K562 (cell line): ENCODE results near the gene MAST3. TPM values are rescaled to one million over a fixed set of nuclear protein-coding genes. Genes with fewer than 3 reads are reported as not detected.

Experiments used
- BACH1 ChIP-seq: fragments of 200-800 bp; sonication (Bioruptor generic); IDR thresholded peaks from 2 replicates; pipeline ENCODE4 v1.6.1; 2016; ENCODE audit warnings: missing genetic modification characterization, missing compliant biosample characterization
- BHLHE40 ChIP-seq: IDR thresholded peaks from 2 replicates; pipeline ENCODE4 v1.6.1; 2011; ENCODE audit warnings: low read length, improper control_type of control experiment
- MYNN ChIP-seq, 2 experiments: sonication (generic); formaldehyde crosslinking in 1 of 2; IDR thresholded peaks; 2 replicates each; pipeline versions ENCODE4 v1.5.0 to v1.6.1; 2016 to 2020; ENCODE audit warnings: antibody characterized with exemption in 1 of 2, missing genetic modification reagents in 1 of 2
- POLR2G ChIP-seq: fragments of 200-400 bp; formaldehyde crosslinking; IDR thresholded peaks from 2 replicates; pipeline ENCODE4 v1.6.1; 2017; ENCODE audit warnings: low read depth, mild to moderate bottlenecking, antibody characterized with exemption, low read length, moderate library complexity
- SIX5 ChIP-seq, 2 experiments: IDR thresholded peaks; 2 replicates each; pipeline ENCODE4 v1.6.1; 2011; ENCODE audit warnings: low read length in 2 of 2, borderline replicate concordance in 1 of 2, low read depth in 1 of 2, mild to moderate bottlenecking in 1 of 2, moderate library complexity in 1 of 2; ENCODE audit not compliant: insufficient read depth in 1 of 2
- STAT5A ChIP-seq: IDR thresholded peaks from 2 replicates; pipeline ENCODE4 v1.6.1; 2012; ENCODE audit warnings: low read length, inconsistent platforms, borderline replicate concordance
- TBP ChIP-seq: optimal IDR thresholded peaks from 2 replicates; pipeline ENCODE3; 2011; ENCODE audit warnings: low read depth, low read length, improper control_type of control experiment
- TRIM24 ChIP-seq, 2 experiments: fragments of 450-650 bp; IDR thresholded peaks; 2 replicates each; pipeline ENCODE4 v1.6.1; 2016
- WHSC1 ChIP-seq: IDR thresholded peaks from one replicate; pipeline ENCODE4 v1.6.1; 2012; ENCODE audit warnings: low read length, control low read depth, inconsistent platforms
- ZFX ChIP-seq: sonication (generic); formaldehyde crosslinking; IDR thresholded peaks from 2 replicates; pipeline ENCODE4 v1.8.0; 2022; ENCODE audit warnings: mild to moderate bottlenecking, missing genetic modification reagents, moderate library complexity
- ZZZ3 ChIP-seq: fragments of 450-650 bp; IDR thresholded peaks from 2 replicates; pipeline ENCODE4 v1.6.1; 2016; ENCODE audit warnings: antibody characterized with exemption, mild to moderate bottlenecking, moderate library complexity
- polyA plus RNA-seq, 8 experiments: library from polyadenylated mRNA; depleted of rRNA in 4 of 8; stranded (reverse) in 5 of 8; unstranded in 3 of 8; fragments of >200 nt; fragmentation: Nextera tagmentation in 2 of 8; fragmentation: Illumina TruSeq in 1 of 8; extraction: Ambion mirVana in 2 of 8; extraction: Trizol in 1 of 8; gene quantifications; 2 replicates each; pipeline versions ENCODE4 v1.2.1 to v1.2.3, GENCODE V29; 2011 to 2014; ENCODE audit warnings: inconsistent platforms in 1 of 8, missing spikeins in 1 of 8
- total RNA-seq, 7 experiments: library from RNA; depleted of rRNA in 6 of 7; stranded (reverse); fragments of >200 nt in 6 of 7; fragmentation: Illumina TruSeq in 2 of 7; extraction: Trizol in 2 of 7; gene quantifications; 2 replicates each; pipeline versions ENCODE4 v1.2.1 to v1.2.3, GENCODE V29; 2011 to 2021; ENCODE audit warnings: low replicate concordance in 1 of 7
- TF ChIP-seq, protein P1 (sequence below): fragments of 200-800 bp; sonication (Bioruptor generic); IDR thresholded peaks from 2 replicates; pipeline ENCODE4 v1.6.1; 2017; ENCODE audit warnings: missing genetic modification characterization, missing compliant biosample characterization
- TF ChIP-seq, protein P2 (sequence below), 2 experiments: fragments of 200-800 bp in 1 of 2; sonication (Bioruptor generic) in 1 of 2; sonication (generic) in 1 of 2; formaldehyde crosslinking in 1 of 2; IDR thresholded peaks in 1 of 2; conservative IDR thresholded peaks in 1 of 2; 2 replicates each; pipeline versions ENCODE4 v1.5.0 to v1.6.1; 2016 to 2020; ENCODE audit warnings: missing compliant biosample characterization in 1 of 2, missing genetic modification characterization in 1 of 2, missing genetic modification reagents in 1 of 2
- TF ChIP-seq, protein P3 (sequence below): fragments of 450-650 bp; conservative IDR thresholded peaks from 2 replicates; pipeline ENCODE4 v1.6.1; 2016; ENCODE audit warnings: missing genetic modification characterization, low read depth, mild to moderate bottlenecking, missing compliant biosample characterization, moderate library complexity
- TF ChIP-seq, protein P4 (sequence below): fragments of 200-400 bp; formaldehyde crosslinking; IDR thresholded peaks from 2 replicates; pipeline ENCODE4 v1.6.1; 2017; ENCODE audit warnings: mild to moderate bottlenecking, low read depth, low read length, moderate library complexity
- TF ChIP-seq, protein P5 (sequence below): fragments of 450-650 bp; IDR thresholded peaks from 2 replicates; pipeline ENCODE4 v1.7.0; 2016; ENCODE audit warnings: borderline replicate concordance

Gene MAST3
- total and polyA plus RNA-seq, 9 of the 15 experiments (the other 6 are each of a cell fraction or from before 2014, with no cell fraction given) = 0.94 to 9.9 (median 2.4) TPM

DNA sequence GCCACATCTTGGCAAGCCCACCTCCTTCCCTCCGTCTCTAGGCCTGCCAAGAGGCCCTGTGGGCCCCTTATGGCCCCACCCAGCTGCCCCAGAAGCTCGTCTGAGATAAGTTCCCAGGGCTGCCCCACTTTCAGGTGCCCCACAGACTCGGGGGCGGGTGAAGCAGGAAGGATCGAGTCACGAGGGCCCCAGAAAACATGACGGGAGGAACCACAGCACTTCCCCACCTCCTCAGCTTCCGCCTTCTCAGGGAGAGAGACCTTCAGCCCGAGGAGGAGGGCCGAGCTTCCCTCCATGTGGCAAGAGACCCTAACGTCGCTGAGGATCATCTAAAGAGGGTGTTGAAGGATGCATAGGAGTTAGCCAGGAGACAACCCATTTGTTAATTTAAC lies 6.4 kb upstream of the MAST3 start (continued):
- TF ChIP-seq, protein P1, sequence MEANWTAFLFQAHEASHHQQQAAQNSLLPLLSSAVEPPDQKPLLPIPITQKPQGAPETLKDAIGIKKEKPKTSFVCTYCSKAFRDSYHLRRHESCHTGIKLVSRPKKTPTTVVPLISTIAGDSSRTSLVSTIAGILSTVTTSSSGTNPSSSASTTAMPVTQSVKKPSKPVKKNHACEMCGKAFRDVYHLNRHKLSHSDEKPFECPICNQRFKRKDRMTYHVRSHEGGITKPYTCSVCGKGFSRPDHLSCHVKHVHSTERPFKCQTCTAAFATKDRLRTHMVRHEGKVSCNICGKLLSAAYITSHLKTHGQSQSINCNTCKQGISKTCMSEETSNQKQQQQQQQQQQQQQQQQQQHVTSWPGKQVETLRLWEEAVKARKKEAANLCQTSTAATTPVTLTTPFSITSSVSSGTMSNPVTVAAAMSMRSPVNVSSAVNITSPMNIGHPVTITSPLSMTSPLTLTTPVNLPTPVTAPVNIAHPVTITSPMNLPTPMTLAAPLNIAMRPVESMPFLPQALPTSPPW = peak; percentile 73
- TF ChIP-seq STAT5A = no peak
- no peak for TF ChIP-seq WHSC1
- no peak for TF ChIP-seq TRIM24 (IDR thresholded peaks at IDR 0.05)
- TF ChIP-seq BACH1 (tag) = 0 out of 2 replicates have a peak, but pooled peaks have one; percentile 44
- no peak for TF ChIP-seq MYNN (IDR thresholded peaks at IDR 0.05)
- no peak for TF ChIP-seq MYNN (CRISPR knock-in tag; IDR thresholded peaks at IDR 0.05)
- TF ChIP-seq, protein P2, sequence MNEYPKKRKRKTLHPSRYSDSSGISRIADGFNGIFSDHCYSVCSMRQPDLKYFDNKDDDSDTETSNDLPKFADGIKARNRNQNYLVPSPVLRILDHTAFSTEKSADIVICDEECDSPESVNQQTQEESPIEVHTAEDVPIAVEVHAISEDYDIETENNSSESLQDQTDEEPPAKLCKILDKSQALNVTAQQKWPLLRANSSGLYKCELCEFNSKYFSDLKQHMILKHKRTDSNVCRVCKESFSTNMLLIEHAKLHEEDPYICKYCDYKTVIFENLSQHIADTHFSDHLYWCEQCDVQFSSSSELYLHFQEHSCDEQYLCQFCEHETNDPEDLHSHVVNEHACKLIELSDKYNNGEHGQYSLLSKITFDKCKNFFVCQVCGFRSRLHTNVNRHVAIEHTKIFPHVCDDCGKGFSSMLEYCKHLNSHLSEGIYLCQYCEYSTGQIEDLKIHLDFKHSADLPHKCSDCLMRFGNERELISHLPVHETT (CRISPR knock-in tag; conservative IDR thresholded peaks at IDR 0.05 in 1 of 2, IDR thresholded peaks at IDR 0.05 in 1 of 2) = 0 out of 4 replicates have a peak, but pooled peaks of 1 of the 2 experiments have one; percentile 25
- no peak for TF ChIP-seq ZZZ3
- TF ChIP-seq ZFX (CRISPR knock-in tag) = peak; percentile 39; the same call in 1 of the 2 replicates
- TF ChIP-seq SIX5 (IDR thresholded peaks at IDR 0.05; ENCODE audit: borderline replicate concordance in 1 of 2, insufficient read depth in 1 of 2, low read depth in 1 of 2, low read length in 2 of 2) = no peak
- TF ChIP-seq, protein P3, sequence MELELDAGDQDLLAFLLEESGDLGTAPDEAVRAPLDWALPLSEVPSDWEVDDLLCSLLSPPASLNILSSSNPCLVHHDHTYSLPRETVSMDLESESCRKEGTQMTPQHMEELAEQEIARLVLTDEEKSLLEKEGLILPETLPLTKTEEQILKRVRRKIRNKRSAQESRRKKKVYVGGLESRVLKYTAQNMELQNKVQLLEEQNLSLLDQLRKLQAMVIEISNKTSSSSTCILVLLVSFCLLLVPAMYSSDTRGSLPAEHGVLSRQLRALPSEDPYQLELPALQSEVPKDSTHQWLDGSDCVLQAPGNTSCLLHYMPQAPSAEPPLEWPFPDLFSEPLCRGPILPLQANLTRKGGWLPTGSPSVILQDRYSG (tag) = peak; percentile 50; the same call in 1 of the 2 replicates
- TF ChIP-seq, protein P4, sequence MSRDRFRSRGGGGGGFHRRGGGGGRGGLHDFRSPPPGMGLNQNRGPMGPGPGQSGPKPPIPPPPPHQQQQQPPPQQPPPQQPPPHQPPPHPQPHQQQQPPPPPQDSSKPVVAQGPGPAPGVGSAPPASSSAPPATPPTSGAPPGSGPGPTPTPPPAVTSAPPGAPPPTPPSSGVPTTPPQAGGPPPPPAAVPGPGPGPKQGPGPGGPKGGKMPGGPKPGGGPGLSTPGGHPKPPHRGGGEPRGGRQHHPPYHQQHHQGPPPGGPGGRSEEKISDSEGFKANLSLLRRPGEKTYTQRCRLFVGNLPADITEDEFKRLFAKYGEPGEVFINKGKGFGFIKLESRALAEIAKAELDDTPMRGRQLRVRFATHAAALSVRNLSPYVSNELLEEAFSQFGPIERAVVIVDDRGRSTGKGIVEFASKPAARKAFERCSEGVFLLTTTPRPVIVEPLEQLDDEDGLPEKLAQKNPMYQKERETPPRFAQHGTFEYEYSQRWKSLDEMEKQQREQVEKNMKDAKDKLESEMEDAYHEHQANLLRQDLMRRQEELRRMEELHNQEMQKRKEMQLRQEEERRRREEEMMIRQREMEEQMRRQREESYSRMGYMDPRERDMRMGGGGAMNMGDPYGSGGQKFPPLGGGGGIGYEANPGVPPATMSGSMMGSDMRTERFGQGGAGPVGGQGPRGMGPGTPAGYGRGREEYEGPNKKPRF = no peak
- TF ChIP-seq, protein P5, sequence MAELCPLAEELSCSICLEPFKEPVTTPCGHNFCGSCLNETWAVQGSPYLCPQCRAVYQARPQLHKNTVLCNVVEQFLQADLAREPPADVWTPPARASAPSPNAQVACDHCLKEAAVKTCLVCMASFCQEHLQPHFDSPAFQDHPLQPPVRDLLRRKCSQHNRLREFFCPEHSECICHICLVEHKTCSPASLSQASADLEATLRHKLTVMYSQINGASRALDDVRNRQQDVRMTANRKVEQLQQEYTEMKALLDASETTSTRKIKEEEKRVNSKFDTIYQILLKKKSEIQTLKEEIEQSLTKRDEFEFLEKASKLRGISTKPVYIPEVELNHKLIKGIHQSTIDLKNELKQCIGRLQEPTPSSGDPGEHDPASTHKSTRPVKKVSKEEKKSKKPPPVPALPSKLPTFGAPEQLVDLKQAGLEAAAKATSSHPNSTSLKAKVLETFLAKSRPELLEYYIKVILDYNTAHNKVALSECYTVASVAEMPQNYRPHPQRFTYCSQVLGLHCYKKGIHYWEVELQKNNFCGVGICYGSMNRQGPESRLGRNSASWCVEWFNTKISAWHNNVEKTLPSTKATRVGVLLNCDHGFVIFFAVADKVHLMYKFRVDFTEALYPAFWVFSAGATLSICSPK = no peak
- TF ChIP-seq TBP = no peak
- TF ChIP-seq POLR2G = peak; percentile 58; the same call in 1 of the 2 replicates
- peak; percentile 35; the same call in 1 of the 2 replicates for TF ChIP-seq BHLHE40
